ENCODE measurements around the gene FUCA2.

Gene FUCA2

DNA sequence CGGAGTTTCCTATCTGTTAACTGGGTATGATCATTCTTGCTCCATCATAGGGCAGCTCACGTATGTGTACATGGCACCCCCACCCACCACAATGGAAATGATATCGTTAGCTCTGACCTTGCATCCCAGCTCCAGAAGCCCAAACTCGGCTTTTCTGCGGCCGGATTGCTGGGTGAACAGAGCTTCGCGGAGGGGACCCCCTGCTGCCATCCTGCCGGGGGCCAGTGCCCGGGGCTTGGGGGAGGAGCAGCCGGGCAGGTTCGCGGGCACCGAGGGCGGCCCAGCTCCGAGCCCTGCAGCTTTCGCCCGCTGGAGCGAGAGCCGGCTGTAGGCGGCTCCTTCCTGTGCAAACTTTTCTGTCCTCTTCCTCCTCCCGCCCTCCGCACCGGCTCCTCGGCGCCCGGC lies 24.9 kb upstream of the FUCA2 start:
- Histone ChIP-seq H3K79me2 (ENCODE audit: insufficient read depth, low read depth) (no peaks in the 10 kb centered on the region), H3K4me1 (ENCODE audit: low read depth, poor library complexity, severe bottlenecking) (peaks cover 4% of the 10 kb centered on the region), H3K27ac (peak overlapping the region; percentile 51), H3K4me2 (peak overlapping the region; percentile 70), H3K9ac (peak overlapping the region; percentile 46; the same call in 1 of the 2 replicates), H2AFZ (ENCODE audit: low read depth) (peak overlapping the region; percentile 92), H3K27me3 (ENCODE audit: insufficient read depth, low read depth) (no peaks in the 10 kb centered on the region), H3K36me3 (ENCODE audit: insufficient read depth) (no peaks in the 10 kb centered on the region), H3K4me3 (IDR thresholded peaks at IDR 0.05; ENCODE audit: insufficient read depth, low read depth, low read length) (no peak overlapping the region), H4K20me1 (ENCODE audit: insufficient read depth) (no peaks in the 10 kb centered on the region)
- TF ChIP-seq, protein P1, sequence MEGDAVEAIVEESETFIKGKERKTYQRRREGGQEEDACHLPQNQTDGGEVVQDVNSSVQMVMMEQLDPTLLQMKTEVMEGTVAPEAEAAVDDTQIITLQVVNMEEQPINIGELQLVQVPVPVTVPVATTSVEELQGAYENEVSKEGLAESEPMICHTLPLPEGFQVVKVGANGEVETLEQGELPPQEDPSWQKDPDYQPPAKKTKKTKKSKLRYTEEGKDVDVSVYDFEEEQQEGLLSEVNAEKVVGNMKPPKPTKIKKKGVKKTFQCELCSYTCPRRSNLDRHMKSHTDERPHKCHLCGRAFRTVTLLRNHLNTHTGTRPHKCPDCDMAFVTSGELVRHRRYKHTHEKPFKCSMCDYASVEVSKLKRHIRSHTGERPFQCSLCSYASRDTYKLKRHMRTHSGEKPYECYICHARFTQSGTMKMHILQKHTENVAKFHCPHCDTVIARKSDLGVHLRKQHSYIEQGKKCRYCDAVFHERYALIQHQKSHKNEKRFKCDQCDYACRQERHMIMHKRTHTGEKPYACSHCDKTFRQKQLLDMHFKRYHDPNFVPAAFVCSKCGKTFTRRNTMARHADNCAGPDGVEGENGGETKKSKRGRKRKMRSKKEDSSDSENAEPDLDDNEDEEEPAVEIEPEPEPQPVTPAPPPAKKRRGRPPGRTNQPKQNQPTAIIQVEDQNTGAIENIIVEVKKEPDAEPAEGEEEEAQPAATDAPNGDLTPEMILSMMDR (conservative IDR thresholded peaks at IDR 0.05; ENCODE audit: low read depth, low read length) = no peak

DNA sequence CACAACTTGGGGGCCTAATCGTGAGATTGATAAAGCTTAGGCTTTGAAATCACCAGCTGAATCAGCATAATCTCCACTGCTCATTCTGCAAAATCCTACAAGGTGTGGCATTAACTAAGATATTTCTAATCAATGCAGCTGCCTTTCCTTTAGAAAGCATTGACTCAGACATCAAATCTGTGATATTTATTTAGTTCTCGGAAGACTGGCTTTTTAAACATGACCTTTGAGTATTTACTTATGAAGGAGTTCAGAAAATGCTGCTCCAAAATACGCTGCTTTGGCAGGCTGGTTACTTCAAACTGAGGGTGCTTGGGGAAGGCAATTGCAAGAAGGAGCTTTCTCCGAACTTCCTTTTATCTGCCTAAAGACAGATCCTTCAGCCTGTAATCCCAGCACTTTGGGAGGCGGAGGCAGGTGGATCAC lies 23.7 kb upstream of the FUCA2 start:
- Histone ChIP-seq H3K4me1 (ENCODE audit: low read depth, poor library complexity, severe bottlenecking) (peaks cover 4% of the 10 kb centered on the region), H2AFZ (ENCODE audit: low read depth) (no peak overlapping the region), H3K4me2 (no peak overlapping the region), H4K20me1 (ENCODE audit: insufficient read depth) (no peaks in the 10 kb centered on the region), H3K4me3 (IDR thresholded peaks at IDR 0.05; ENCODE audit: insufficient read depth, low read depth, low read length) (no peak overlapping the region), H3K36me3 (ENCODE audit: insufficient read depth) (no peaks in the 10 kb centered on the region), H3K27me3 (ENCODE audit: insufficient read depth, low read depth) (no peaks in the 10 kb centered on the region), H3K79me2 (ENCODE audit: insufficient read depth, low read depth) (no peaks in the 10 kb centered on the region), H3K27ac (no peak overlapping the region), H3K9ac (no peak overlapping the region)
- TF ChIP-seq, protein P1 (conservative IDR thresholded peaks at IDR 0.05; ENCODE audit: low read depth, low read length) = no peak

DNA sequence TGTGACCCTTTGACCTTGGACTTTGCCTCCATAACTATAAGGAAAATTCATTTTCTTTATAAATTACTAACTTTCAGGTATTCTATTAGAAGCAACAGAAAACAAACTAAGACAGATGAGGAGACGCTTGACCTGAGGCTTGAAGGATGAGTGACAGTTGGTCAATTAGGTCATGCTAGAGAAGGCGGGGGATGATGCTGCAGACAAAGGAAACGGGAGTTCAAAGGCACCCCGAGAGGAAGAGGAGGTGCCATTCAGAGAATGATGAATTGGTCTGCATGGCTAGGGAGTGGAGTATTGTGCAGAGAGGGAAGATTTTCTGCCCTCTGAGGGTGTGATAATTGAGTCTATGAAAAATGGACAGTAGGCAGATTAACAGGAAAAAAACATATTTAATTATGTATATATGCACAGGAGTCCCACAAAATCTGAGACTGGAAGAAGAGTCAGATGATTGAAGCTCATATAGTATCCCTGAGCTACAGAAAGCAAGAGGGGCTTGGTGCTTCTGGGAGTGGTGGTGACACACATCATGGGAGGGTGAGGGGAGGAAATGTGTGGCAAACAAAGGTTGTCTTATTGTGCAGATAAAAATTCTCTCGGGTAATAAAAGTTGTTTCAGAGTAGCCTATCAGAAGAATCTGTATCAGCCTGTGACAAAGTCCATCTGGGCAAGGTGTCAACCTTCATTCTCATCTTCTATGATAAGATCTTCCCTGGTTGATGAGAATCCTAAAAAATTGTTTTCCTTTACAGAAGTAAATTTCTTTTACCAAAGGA lies 20.4 kb upstream of the FUCA2 start:
- no peaks in the 10 kb centered on the region for H3K79me2 ChIP-seq (ENCODE audit: insufficient read depth, low read depth)
- no peaks in the 10 kb centered on the region for H4K20me1 ChIP-seq (ENCODE audit: insufficient read depth)
- H3K4me2 ChIP-seq = no peak overlapping the region
- peaks cover 17% of the 10 kb centered on the region for H3K4me1 ChIP-seq (ENCODE audit: low read depth, poor library complexity, severe bottlenecking)
- H3K27me3 ChIP-seq (ENCODE audit: insufficient read depth, low read depth) = no peaks in the 10 kb centered on the region
- H2AFZ ChIP-seq (ENCODE audit: low read depth) = no peak overlapping the region
- H3K9ac ChIP-seq = no peak overlapping the region
- H3K27ac ChIP-seq = no peak overlapping the region
- no peak overlapping the region for H3K4me3 ChIP-seq (IDR thresholded peaks at IDR 0.05; ENCODE audit: insufficient read depth, low read depth, low read length)
- no peaks in the 10 kb centered on the region for H3K36me3 ChIP-seq (ENCODE audit: insufficient read depth)
- TF ChIP-seq, protein P1 (conservative IDR thresholded peaks at IDR 0.05; ENCODE audit: low read depth, low read length) = no peak

DNA sequence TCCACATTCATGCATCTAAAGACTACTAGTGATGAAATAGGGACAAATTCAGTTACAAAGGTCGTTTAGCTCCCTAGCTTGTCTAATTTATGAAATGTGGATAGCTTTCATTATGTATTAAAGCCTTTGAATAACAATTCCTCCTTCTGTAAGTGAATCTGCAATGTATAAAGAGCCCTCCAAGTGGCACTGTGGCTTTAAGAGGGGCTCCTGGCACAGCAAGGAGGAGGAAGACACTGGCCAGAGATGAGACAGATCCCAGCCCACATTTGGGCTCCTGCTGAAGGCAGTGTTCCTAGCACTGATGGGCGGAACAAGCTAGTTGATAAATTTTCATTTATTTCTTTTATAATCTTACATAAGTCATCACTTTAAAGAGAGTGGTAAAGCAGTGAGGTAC lies 17.6 kb upstream of the FUCA2 start:
- TF ChIP-seq, protein P1 (conservative IDR thresholded peaks at IDR 0.05; ENCODE audit: low read depth, low read length) = 0 out of 2 replicates have a peak, but pooled peaks have one; percentile 14
- no peaks in the 10 kb centered on the region for H3K36me3 ChIP-seq (ENCODE audit: insufficient read depth)
- no peak overlapping the region for H2AFZ ChIP-seq (ENCODE audit: low read depth)
- H3K79me2 ChIP-seq (ENCODE audit: insufficient read depth, low read depth) = no peaks in the 10 kb centered on the region
- peak overlapping the region; percentile 25 for H3K4me2 ChIP-seq
- no peak overlapping the region for H3K4me3 ChIP-seq (IDR thresholded peaks at IDR 0.05; ENCODE audit: insufficient read depth, low read depth, low read length)
- H3K27ac ChIP-seq = no peak overlapping the region
- H3K4me1 ChIP-seq (ENCODE audit: low read depth, poor library complexity, severe bottlenecking) = peaks cover 13% of the 10 kb centered on the region
- H3K9ac ChIP-seq = no peak overlapping the region
- no peaks in the 10 kb centered on the region for H3K27me3 ChIP-seq (ENCODE audit: insufficient read depth, low read depth)
- H4K20me1 ChIP-seq (ENCODE audit: insufficient read depth) = no peaks in the 10 kb centered on the region

All from KMS-11 (cell line).